GM19240 (cell line): ENCODE measurements around the gene MBD6.
"Not testable (repeated sequence)": the region's sequence is repeated elsewhere in the genome, so short reads cannot be mapped to it uniquely, and the experiment has no call there.

Experiments used
- DNase-seq: peaks from one replicate; pipeline ENCODE4 v3.0.0; 2011; ENCODE audit warnings: low spot score; ENCODE audit not compliant: insufficient read length

The MBD6 gene

GRCh38 chr12:57488402-57489156, 34.0 kb upstream of the MBD6 start:
- no peak for DNase-seq

DNA sequence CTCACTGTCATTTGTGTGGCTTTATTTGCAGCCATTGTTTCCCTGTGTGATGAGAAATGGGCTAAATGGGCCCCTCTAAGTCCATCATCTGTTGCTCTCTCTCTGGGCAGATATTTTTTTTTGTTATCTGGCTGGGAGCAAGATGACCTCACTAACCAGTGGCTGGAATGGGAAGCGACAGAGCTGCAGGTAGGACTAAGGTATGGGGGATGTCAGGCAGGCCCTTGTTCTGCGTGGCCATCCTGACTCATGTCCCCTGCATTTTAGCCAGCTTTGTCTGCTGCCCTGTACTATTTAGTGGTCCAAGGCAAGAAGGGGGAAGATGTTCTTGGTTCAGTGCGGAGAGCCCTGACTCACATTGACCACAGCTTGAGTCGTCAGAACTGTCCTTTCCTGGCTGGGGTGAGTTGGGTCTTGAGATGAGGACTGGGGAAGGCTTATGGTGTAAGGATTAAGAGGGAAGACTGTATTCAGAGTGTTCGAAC, 33.4 kb upstream of the MBD6 start:
- DNase-seq, result no peak

DNA sequence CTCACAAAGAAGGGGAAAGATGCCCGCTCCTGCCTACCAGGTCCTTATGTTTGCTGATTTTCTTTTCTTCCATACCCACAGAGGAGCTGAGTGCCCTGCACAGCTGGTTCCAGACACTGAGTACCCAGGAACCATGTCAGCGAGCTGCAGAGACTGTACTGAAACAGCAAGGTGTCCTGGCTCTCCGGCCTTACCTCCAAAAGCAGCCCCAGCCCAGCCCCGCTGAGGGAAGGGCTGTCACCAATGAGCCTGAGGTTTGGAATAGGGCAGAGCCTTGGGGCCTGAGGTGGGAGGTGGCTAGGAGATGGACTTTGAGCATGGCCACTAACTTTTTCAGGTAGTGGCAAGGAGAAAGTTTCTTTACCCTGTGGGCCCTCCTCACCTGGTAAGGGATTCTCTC, 32.5 kb upstream of the MBD6 start:
- DNase-seq, result no peak

DNA sequence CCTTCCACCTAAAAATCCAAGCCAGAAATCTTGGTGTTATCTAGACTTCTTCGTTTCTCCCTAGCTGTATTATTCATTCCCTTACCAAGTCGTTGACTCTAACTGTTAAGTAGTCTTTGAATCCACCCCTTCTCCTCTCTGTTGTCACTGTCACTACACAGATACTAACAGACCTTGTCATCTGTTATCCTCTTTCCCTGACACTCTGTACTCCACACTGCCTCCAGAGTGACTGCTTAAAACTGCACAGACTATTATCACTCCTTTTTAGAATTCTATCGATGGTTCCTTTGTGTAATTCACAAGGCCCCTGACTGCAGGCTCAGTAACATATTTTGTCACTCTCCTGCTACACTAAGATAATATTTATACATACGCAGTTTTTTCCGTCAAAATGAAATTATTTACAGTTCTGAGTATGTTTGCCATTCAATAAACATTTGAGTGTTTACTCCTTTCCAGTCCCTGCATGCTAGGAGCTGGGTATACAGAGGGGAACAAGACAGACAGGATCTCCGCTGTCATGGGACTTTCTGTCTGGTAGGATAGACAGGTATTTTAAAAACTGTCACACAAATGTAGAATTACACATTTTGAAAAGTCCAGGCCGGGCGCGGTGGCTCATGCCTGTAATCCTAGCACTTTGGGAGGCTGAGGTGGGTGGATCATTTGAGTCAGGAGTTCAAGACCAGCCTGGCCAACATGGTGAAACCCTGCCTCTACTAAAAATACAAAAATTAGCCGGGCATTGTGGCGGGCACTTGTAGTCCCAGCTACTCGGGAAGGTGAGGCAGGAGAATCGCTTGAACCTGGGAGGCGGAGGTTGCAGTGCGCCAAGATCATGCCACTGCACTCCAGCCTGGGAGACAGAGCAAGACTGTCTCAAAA, 31.0 kb upstream of the MBD6 start:
- no peak for DNase-seq

GRCh38 chr12:57495051-57495701, 27.4 kb upstream of the MBD6 start:
- DNase-seq, result not testable (repeated sequence)

- no peak for DNase-seq
These were observed 25.8 kb upstream of the MBD6 start for GRCh38 chr12:57496822-57497221.

GRCh38 chr12:57497223-57498131, 25.1 kb upstream of the MBD6 start:
- DNase-seq, result no peak

DNA sequence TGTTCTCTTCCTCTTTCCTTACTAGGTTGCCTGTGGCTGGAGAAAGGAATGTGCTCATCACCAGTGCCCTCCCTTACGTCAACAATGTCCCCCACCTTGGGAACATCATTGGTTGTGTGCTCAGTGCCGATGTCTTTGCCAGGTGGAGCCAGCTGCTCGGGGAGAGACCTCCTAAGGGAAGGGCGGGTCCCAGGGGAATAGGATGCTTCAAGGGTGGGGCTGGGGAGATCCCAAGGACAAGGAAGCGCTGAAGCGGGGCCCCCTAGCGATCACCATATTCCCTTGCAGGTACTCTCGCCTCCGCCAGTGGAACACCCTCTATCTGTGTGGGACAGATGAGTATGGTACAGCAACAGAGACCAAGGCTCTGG, 24.5 kb upstream of the MBD6 start:
- no peak for DNase-seq

DNA sequence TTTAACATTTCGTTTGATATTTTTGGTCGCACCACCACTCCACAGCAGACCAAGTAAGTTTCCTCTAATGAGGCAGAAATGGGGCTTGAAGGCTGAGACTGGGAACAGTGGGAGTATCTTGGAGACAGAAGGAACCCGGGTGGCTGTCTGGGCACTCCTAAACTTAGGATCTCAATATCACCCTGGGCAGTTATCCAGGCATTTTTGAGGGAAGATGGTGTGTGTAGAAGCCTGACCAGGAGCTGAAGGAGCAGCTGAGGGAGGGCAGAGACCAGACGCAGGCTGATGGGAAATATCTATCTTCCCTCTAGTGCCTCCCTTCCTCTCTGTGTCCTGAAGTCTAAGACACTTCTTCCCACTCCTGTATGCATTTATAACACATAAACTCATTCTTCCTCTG, 24.1 kb upstream of the MBD6 start:
- no peak for DNase-seq

DNA sequence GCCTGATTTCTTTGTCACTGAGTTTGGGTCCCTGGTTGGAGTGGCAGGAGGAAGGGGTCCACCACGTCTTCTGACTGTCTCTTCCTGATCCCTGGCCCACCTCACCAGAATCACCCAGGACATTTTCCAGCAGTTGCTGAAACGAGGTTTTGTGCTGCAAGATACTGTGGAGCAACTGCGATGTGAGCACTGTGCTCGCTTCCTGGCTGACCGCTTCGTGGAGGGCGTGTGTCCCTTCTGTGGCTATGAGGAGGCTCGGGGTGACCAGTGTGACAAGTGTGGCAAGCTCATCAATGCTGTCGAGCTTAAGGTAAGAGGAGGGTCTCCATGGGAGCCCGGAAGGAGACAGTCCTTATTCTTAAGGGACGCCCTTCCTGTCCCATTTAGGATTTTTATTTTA, 22.4 kb upstream of the MBD6 start:
- no peak for DNase-seq

DNA sequence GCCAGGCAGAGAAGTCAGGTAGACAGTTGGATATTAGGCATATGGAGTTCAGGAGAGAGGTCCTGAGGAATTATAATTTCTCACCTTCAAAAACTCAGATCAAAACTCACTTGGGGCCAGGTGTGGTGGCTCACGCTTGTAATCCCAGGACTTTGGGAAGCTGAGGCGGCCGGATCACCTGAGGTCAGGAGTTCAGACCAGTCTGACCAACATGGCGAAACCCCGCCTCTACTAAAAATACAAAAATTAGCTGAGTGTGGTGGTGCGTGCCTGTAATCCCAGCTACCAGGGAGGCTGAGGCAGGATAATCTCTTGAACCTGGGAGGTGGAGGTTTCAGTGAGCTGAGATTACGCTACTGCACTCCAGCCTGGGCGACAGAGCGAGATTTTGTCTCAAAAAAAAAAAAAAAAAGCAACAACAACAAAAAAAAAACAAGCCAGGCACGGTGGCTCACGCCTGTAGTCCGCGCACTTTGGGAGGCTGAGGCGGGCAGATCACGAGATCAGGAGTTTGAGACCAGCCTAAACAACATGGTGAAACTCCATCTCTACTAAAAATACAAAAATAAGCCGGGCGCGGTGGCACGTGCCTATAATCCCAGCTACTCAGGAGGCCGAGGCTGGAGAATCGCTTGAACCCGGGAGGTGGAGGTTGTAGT, 20.2 kb upstream of the MBD6 start:
- DNase-seq, result not testable (repeated sequence)

DNA sequence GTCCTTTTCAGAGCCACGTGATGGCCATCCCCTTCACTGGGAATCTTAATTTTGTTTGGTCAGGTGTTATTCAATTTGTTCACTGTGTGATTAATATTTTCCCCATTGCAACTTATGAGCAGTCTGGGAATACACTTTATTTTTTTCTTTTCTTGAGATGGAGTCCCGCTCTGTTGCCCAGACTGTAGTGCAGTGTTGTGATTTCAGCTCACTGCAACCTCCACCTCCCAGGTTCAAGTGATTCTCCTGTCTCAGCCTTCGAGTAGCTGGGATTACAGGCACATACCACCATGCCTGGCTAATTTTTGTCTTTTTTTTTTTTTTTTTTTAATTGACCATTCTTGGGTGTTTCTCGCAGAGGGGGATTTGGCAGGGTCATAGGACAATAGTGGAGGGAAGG, 16.1 kb upstream of the MBD6 start:
- DNase-seq, result not testable (repeated sequence)

DNA sequence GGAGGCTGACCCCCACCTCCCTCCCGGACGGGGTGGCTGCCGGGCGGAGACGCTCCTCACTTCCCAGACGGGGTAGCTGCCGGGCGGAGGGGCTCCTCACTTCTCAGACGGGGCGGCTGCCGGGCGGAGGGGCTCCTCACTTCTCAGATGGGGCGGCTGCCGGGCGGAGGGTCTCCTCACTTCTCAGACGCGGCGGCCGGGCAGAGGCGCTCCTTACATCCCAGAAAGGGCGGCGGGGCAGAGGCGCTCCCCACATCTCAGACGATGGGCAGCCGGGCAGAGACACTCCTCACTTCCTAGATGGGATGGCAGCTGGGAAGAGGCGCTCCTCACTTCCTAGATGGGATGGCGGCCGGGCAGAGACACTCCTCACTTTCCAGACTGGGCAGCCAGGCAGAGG, 14.8 kb upstream of the MBD6 start:
- DNase-seq, result not testable (repeated sequence)

- no peak for DNase-seq
These were observed 11.5 kb upstream of the MBD6 start for GRCh38 chr12:57511161-57511560.

DNA sequence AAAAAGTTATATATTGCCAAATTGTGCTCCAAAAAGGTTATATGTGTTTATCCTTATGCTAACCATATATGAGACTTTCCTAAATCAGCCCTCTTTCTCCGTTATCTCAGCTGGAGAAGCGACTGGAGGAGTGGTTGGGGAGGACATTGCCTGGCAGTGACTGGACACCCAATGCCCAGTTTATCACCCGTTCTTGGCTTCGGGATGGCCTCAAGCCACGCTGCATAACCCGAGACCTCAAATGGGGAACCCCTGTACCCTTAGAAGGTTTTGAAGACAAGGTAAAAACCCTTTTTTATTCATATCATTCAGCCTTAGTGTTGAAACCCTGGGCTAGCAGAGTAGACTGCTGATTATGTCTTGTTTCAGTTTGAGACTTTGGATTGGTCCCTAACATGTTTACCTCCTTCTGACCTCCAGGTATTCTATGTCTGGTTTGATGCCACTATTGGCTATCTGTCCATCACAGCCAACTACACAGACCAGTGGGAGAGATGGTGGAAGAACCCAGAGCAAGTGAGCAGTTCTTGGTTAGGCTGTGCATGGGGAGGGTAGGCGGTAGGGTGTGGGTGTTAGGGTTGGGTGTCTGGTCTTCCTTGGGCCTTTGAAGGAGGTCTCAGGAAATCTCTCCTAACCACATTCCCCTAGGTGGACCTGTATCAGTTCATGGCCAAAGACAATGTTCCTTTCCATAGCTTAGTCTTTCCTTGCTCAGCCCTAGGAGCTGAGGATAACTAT, 10.9 kb upstream of the MBD6 start:
- no peak for DNase-seq

GRCh38 chr12:57512665-57513064, 10.0 kb upstream of the MBD6 start:
- DNase-seq, result no peak

DNA sequence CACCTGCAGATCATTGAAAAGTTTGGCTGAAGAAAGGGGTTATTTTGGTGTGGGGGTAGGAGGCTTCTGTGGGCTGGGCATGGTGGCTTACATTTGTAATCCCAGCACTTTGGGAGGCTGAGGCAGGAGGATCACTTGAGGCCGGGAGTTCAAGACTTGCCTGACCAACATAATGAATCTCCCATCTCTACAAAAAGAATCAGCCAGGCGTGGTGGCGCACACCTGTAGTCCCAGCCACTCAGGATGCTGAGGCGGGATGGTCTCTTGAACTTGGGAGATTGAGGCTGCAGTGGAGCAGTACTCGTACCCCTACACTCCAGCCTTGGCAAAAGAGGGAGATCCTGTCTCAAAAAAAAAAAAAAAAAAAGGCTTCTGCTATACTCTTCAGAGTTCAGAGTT, 9.4 kb upstream of the MBD6 start:
- DNase-seq, result no peak

- DNase-seq, result not testable (repeated sequence)
These were observed 8.9 kb upstream of the MBD6 start for GRCh38 chr12:57513677-57514076.

DNA sequence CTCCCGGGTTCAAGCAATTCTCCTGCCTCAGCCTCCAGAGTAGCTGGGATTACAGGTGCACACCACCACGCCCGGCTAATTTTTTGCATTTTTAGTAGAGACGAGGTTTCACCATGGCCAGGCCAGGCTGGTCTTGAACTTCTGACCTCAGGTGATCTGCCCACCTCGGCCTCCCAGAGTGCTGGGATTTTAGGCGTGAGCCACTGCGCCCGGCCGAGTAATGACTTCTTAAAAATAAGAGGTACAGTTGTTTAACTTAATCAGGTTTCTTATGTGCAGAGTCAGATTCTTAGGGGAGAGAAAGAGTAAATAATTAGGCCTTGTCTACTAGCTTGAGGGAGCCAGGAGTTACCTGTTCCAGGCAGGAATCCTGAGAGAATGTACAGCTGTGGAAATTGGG, 8.4 kb upstream of the MBD6 start:
- DNase-seq, result not testable (repeated sequence)
